HepG2 (cell line): Measurements from ENCODE around the gene UACA. TPM values are rescaled to one million over a fixed set of nuclear protein-coding genes. Genes with fewer than 3 reads are reported as not detected.

Source experiments
- ARID3A ChIP-seq: IDR thresholded peaks from 2 replicates; pipeline ENCODE4 v1.6.1; 2012; ENCODE audit warnings: low read depth, low read length, improper control_type of control experiment
- ATF4 ChIP-seq, 2 experiments: fragments of 450-650 bp in 1 of 2; sonication (generic) in 1 of 2; formaldehyde crosslinking; IDR thresholded peaks; 2 replicates each; pipeline versions ENCODE4 v1.5.0 to v1.8.0; 2020 to 2022; ENCODE audit warnings: mild to moderate bottlenecking in 1 of 2, missing genetic modification reagents in 1 of 2
- CSRNP1 ChIP-seq: sonication (generic); formaldehyde crosslinking; IDR thresholded peaks from 2 replicates; pipeline ENCODE4 v1.8.1; 2023; ENCODE audit warnings: mild to moderate bottlenecking, missing genetic modification reagents
- DPF2 ChIP-seq: sonication (generic); formaldehyde crosslinking; IDR thresholded peaks from 2 replicates; pipeline ENCODE4 v1.4.0; 2020; ENCODE audit warnings: mild to moderate bottlenecking, low read depth, missing genetic modification reagents, borderline replicate concordance
- ELF3 ChIP-seq: IDR thresholded peaks from 2 replicates; pipeline ENCODE4 v1.6.1; 2016; ENCODE audit warnings: missing genetic modification reagents, missing compliant biosample characterization
- FOXO1 ChIP-seq: sonication (generic); formaldehyde crosslinking; IDR thresholded peaks from 2 replicates; pipeline ENCODE4 v1.4.0; 2020; ENCODE audit warnings: missing genetic modification reagents
- MBD4 ChIP-seq: IDR thresholded peaks from 2 replicates; pipeline ENCODE4 v1.6.1; 2012; ENCODE audit warnings: low read length, inconsistent platforms, borderline replicate concordance
- NFAT5 ChIP-seq: sonication (generic); formaldehyde crosslinking; IDR thresholded peaks from 2 replicates; pipeline ENCODE4 v1.4.0; 2020; ENCODE audit warnings: missing genetic modification reagents
- NR2F6 ChIP-seq, 2 experiments: IDR thresholded peaks; 2 replicates each; pipeline ENCODE4 v1.6.1; 2016; ENCODE audit warnings: antibody characterized with exemption in 1 of 2, mild to moderate bottlenecking in 1 of 2
- PBX3 ChIP-seq: sonication (generic); formaldehyde crosslinking; IDR thresholded peaks from 2 replicates; pipeline ENCODE4 v1.8.1; 2023; ENCODE audit warnings: missing genetic modification reagents, inconsistent platforms, borderline replicate concordance
- STAT5B ChIP-seq: sonication (generic); formaldehyde crosslinking; IDR thresholded peaks from 2 replicates; pipeline ENCODE4 v1.4.0; 2020; ENCODE audit warnings: missing genetic modification reagents
- XRCC5 ChIP-seq: fragments of 200-400 bp; formaldehyde crosslinking; optimal IDR thresholded peaks from 2 replicates; pipeline ENCODE3; 2017; ENCODE audit warnings: mild to moderate bottlenecking, low read length
- ZNF703 ChIP-seq: sonication (generic); formaldehyde crosslinking; IDR thresholded peaks from 2 replicates; pipeline ENCODE4 v1.5.1; 2020; ENCODE audit warnings: missing genetic modification reagents, mild to moderate bottlenecking, moderate library complexity, borderline replicate concordance
- ZNF776 ChIP-seq: sonication (generic); formaldehyde crosslinking; IDR thresholded peaks from 2 replicates; pipeline ENCODE4 v1.4.0; 2020; ENCODE audit warnings: mild to moderate bottlenecking, missing genetic modification reagents
- ZUFSP ChIP-seq: sonication (generic); formaldehyde crosslinking; IDR thresholded peaks from 2 replicates; pipeline ENCODE4 v1.9.0; 2021; ENCODE audit warnings: missing genetic modification reagents, mild to moderate bottlenecking, borderline replicate concordance
- polyA plus RNA-seq, 8 experiments: library from polyadenylated mRNA; depleted of rRNA in 3 of 8; stranded (reverse) in 7 of 8; unstranded in 1 of 8; fragments of >200 nt; fragmentation: Illumina TruSeq in 4 of 8; extraction: Trizol in 4 of 8; gene quantifications; 2 replicates each; pipeline versions ENCODE4 v1.2.1 to v1.2.3, GENCODE V29; 2011 to 2016; ENCODE audit warnings: low read depth in 4 of 8, missing spikeins in 1 of 8, mixed read lengths in 1 of 8; ENCODE audit not compliant: insufficient read depth in 1 of 8
- total RNA-seq, 5 experiments: library from RNA; depleted of rRNA; stranded (reverse); fragments of >200 nt; fragmentation: Illumina TruSeq; extraction: Trizol; gene quantifications; 2 replicates each; pipeline ENCODE4 v1.2.3, GENCODE V29; 2016; ENCODE audit warnings: low read depth in 1 of 5

UACA gene
- total and polyA plus RNA-seq, 2 of the 13 experiments (the other 11 are each of a cell fraction or from before 2014, with no cell fraction given) = 17.8 to 39.2 TPM

- TF ChIP-seq NFAT5 (CRISPR knock-in tag) (peak; percentile 92), NR2F6 (IDR thresholded peaks at IDR 0.05) (no peak), NR2F6 (CRISPR knock-in tag; IDR thresholded peaks at IDR 0.05) (no peak), ZNF776 (CRISPR knock-in tag) (0 out of 2 replicates have a peak, but pooled peaks have one; percentile 45), STAT5B (CRISPR knock-in tag) (no peak), ZNF703 (CRISPR knock-in tag) (no peak; the same call in 1 of the 2 replicates), FOXO1 (peak; percentile 53; the same call in 1 of the 2 replicates), ATF4 (CRISPR knock-in tag; IDR thresholded peaks at IDR 0.05) (no peak), ZUFSP (CRISPR knock-in tag) (no peak), PBX3 (CRISPR knock-in tag) (no peak), XRCC5 (no peak), ARID3A (no peak), CSRNP1 (CRISPR knock-in tag) (peak; percentile 47; the same call in 1 of the 2 replicates), ELF3 (0 out of 2 replicates have a peak, but pooled peaks have one; percentile 10), MBD4 (no peak), DPF2 (CRISPR knock-in tag) (no peak)
These were observed at the start of gene UACA (continued) for GRCh38 chr15:70763120-70763949.
